HUES6 (cell line): Measurements from ENCODE around the gene PGAM1.

Source experiments
- H3K27ac ChIP-seq: 2 replicates; pipeline ENCODE4 v1.7.0; 2013; ENCODE audit warnings: low read depth, mild to moderate bottlenecking, low read length, inconsistent platforms
- H3K27me3 ChIP-seq: 2 replicates; pipeline ENCODE4 v1.6.1; 2013; ENCODE audit warnings: low read length; ENCODE audit not compliant: control insufficient read depth, insufficient read depth
- H3K36me3 ChIP-seq: 2 replicates; pipeline ENCODE4 v1.6.1; 2013; ENCODE audit warnings: low read length; ENCODE audit not compliant: control insufficient read depth, insufficient read depth
- H3K4me1 ChIP-seq: 2 replicates; pipeline ENCODE4 v1.6.1; 2013; ENCODE audit warnings: low read length; ENCODE audit not compliant: control insufficient read depth, insufficient read depth
- H3K4me3 ChIP-seq: 2 replicates; pipeline ENCODE4 v1.5.1; 2013; ENCODE audit warnings: low read depth, low read length
- H3K9ac ChIP-seq: one replicate; pipeline ENCODE4 v1.6.1; 2013; ENCODE audit warnings: mild to moderate bottlenecking, low read length
- H3K9me3 ChIP-seq: 2 replicates; pipeline ENCODE4 v1.6.1; 2013; ENCODE audit warnings: low read depth, low read length; ENCODE audit not compliant: control insufficient read depth, insufficient read depth

Gene PGAM1

GRCh38 chr10:97425964-97426775, at the start of gene PGAM1:
PGAM1 (plus strand) TSS chr10:97426191; CDS start chr10:97426308, 117 bp downstream.
- H3K27ac ChIP-seq, result peak within 1 kb of the TSS; percentile 98
- no peaks in the 10 kb centered on the region for H3K9me3 ChIP-seq
- H3K36me3 ChIP-seq, result peaks cover 31% of the 10 kb centered on the region
- H3K27me3 ChIP-seq, result no peaks in the 10 kb centered on the region
- H3K9ac ChIP-seq, result peak within 1 kb of the TSS; percentile 99
- peaks cover 7% of the 10 kb centered on the region for H3K4me1 ChIP-seq
- peak within 1 kb of the TSS; percentile 100 for H3K4me3 ChIP-seq

GRCh38 chr10:97376413-97376812, 49.6 kb upstream of the PGAM1 start:
- no peak overlapping the region for H3K27ac ChIP-seq
- H3K9ac ChIP-seq, result no peak overlapping the region
- H3K27me3 ChIP-seq, result no peaks in the 10 kb centered on the region
- peaks cover 84% of the 10 kb centered on the region for H3K36me3 ChIP-seq
- no peak overlapping the region for H3K4me3 ChIP-seq
- H3K9me3 ChIP-seq, result no peaks in the 10 kb centered on the region
- H3K4me1 ChIP-seq, result no peaks in the 10 kb centered on the region; the same call in 1 of the 2 replicates

- no peaks in the 10 kb centered on the region; the same call in 1 of the 2 replicates for H3K4me1 ChIP-seq
- H3K9ac ChIP-seq, result no peak overlapping the region
- H3K27me3 ChIP-seq, result no peaks in the 10 kb centered on the region
These were observed 46.8 kb upstream of the PGAM1 start for GRCh38 chr10:97378933-97379921.

GRCh38 chr10:97380516-97380915, 45.5 kb upstream of the PGAM1 start:
- Histone ChIP-seq H3K27me3 (no peaks in the 10 kb centered on the region), H3K9me3 (no peaks in the 10 kb centered on the region), H3K27ac (no peak overlapping the region; the same call in 1 of the 2 replicates), H3K4me1 (no peaks in the 10 kb centered on the region; the same call in 1 of the 2 replicates), H3K4me3 (no peak overlapping the region), H3K36me3 (peaks cover 79% of the 10 kb centered on the region), H3K9ac (no peak overlapping the region)

More at GRCh38 chr10:97378933-97379921, 46.8 kb upstream of the PGAM1 start:
- H3K36me3 ChIP-seq, result peaks cover 76% of the 10 kb centered on the region
- H3K27ac ChIP-seq, result no peak overlapping the region
- H3K9me3 ChIP-seq, result no peaks in the 10 kb centered on the region
- no peak overlapping the region for H3K4me3 ChIP-seq

GRCh38 chr10:97381626-97382025, 44.4 kb upstream of the PGAM1 start:
- Histone ChIP-seq H3K4me1 (no peaks in the 10 kb centered on the region; the same call in 1 of the 2 replicates), H3K27ac (no peak overlapping the region), H3K9ac (no peak overlapping the region), H3K9me3 (no peaks in the 10 kb centered on the region), H3K36me3 (peaks cover 83% of the 10 kb centered on the region), H3K4me3 (no peak overlapping the region), H3K27me3 (no peaks in the 10 kb centered on the region)

GRCh38 chr10:97383159-97383558, 42.8 kb upstream of the PGAM1 start:
- Histone ChIP-seq H3K4me3 (no peak overlapping the region), H3K27me3 (no peaks in the 10 kb centered on the region), H3K4me1 (no peaks in the 10 kb centered on the region; the same call in 1 of the 2 replicates), H3K27ac (no peak overlapping the region), H3K9ac (no peak overlapping the region), H3K36me3 (peaks cover 81% of the 10 kb centered on the region), H3K9me3 (no peaks in the 10 kb centered on the region)

GRCh38 chr10:97384156-97384555, 41.8 kb upstream of the PGAM1 start:
- Histone ChIP-seq H3K36me3 (peaks cover 83% of the 10 kb centered on the region), H3K4me3 (no peak overlapping the region), H3K27me3 (no peaks in the 10 kb centered on the region), H3K9ac (no peak overlapping the region), H3K9me3 (no peaks in the 10 kb centered on the region), H3K27ac (no peak overlapping the region), H3K4me1 (no peaks in the 10 kb centered on the region; the same call in 1 of the 2 replicates)

- H3K36me3 ChIP-seq, result peaks cover 83% of the 10 kb centered on the region
- no peaks in the 10 kb centered on the region; the same call in 1 of the 2 replicates for H3K4me1 ChIP-seq
- no peak overlapping the region for H3K4me3 ChIP-seq
- no peak overlapping the region for H3K27ac ChIP-seq
- H3K27me3 ChIP-seq, result no peaks in the 10 kb centered on the region
- H3K9me3 ChIP-seq, result no peaks in the 10 kb centered on the region
- no peak overlapping the region for H3K9ac ChIP-seq
These were observed 41.4 kb upstream of the PGAM1 start for GRCh38 chr10:97384641-97385040.

- no peak overlapping the region for H3K4me3 ChIP-seq
- H3K27me3 ChIP-seq, result no peaks in the 10 kb centered on the region
- no peak overlapping the region for H3K27ac ChIP-seq
- H3K9me3 ChIP-seq, result no peaks in the 10 kb centered on the region
- H3K4me1 ChIP-seq, result no peaks in the 10 kb centered on the region
- H3K9ac ChIP-seq, result no peak overlapping the region
- H3K36me3 ChIP-seq, result peaks cover 83% of the 10 kb centered on the region
These were observed 40.4 kb upstream of the PGAM1 start for GRCh38 chr10:97385565-97385964.

- Histone ChIP-seq H3K9ac (no peak overlapping the region), H3K9me3 (no peaks in the 10 kb centered on the region), H3K36me3 (peaks cover 81% of the 10 kb centered on the region), H3K27me3 (no peaks in the 10 kb centered on the region), H3K4me1 (no peaks in the 10 kb centered on the region), H3K4me3 (no peak overlapping the region), H3K27ac (no peak overlapping the region)
These were observed 37.8 kb upstream of the PGAM1 start for GRCh38 chr10:97388152-97388551.
